OCI-LY1 (cell line): ENCODE measurements around the gene DCDC1.

Experiments
- H2AFZ ChIP-seq: fragments of 200-600 bp; sonication (generic), shearing (Covaris generic); 2 replicates; pipeline ENCODE4 v1.6.0; 2014; ENCODE audit warnings: antibody characterized with exemption, mild to moderate bottlenecking, low read length
- H3F3A ChIP-seq: fragments of 200-600 bp; sonication (generic), shearing (Covaris generic); 2 replicates; pipeline ENCODE4 v1.6.0; 2014; ENCODE audit warnings: mild to moderate bottlenecking, antibody characterized with exemption, low read length, moderate library complexity; ENCODE audit not compliant: insufficient read depth
- H3K27ac ChIP-seq: fragments of 200-600 bp; sonication (generic); 2 replicates; pipeline ENCODE4 v1.5.1; 2014; ENCODE audit warnings: low read length, mixed run types, mild to moderate bottlenecking, low read depth; ENCODE audit not compliant: poor library complexity, severe bottlenecking
- H3K27me3 ChIP-seq: fragments of 200-600 bp; sonication (generic); 2 replicates; pipeline ENCODE4 v1.6.0; 2014; ENCODE audit warnings: antibody characterized with exemption, mild to moderate bottlenecking, low read length, moderate library complexity; ENCODE audit not compliant: insufficient read depth
- H3K36me3 ChIP-seq: fragments of 200-600 bp; sonication (generic); 2 replicates; pipeline ENCODE4 v1.6.1; 2014; ENCODE audit warnings: mild to moderate bottlenecking, antibody characterized with exemption, low read length, moderate library complexity, mixed read lengths; ENCODE audit not compliant: insufficient read depth
- H3K4me1 ChIP-seq: fragments of 200-600 bp; sonication (generic); 2 replicates; pipeline ENCODE4 v1.5.1; 2014; ENCODE audit warnings: mild to moderate bottlenecking, low read length, moderate library complexity; ENCODE audit not compliant: insufficient read depth, severe bottlenecking
- H3K4me2 ChIP-seq: fragments of 200-600 bp; sonication (generic), shearing (Covaris generic); 2 replicates; pipeline ENCODE4 v1.6.1; 2014; ENCODE audit warnings: low read length
- H3K4me3 ChIP-seq: fragments of 200-600 bp; sonication (generic); 2 replicates; pipeline ENCODE4 v1.5.1; 2014; ENCODE audit warnings: low read length, low read depth, mild to moderate bottlenecking, mixed read lengths; ENCODE audit not compliant: poor library complexity, severe bottlenecking
- H3K79me2 ChIP-seq: fragments of 200-600 bp; shearing (Covaris generic); 2 replicates; pipeline ENCODE4 v1.6.1; 2016; ENCODE audit warnings: mixed run types, low read length, mixed read lengths; ENCODE audit not compliant: insufficient read depth
- H3K9ac ChIP-seq: fragments of 200-600 bp; sonication (generic), shearing (Covaris generic); 2 replicates; pipeline ENCODE4 v1.6.1; 2014; ENCODE audit warnings: mild to moderate bottlenecking, low read length, mixed read lengths
- H3K9me2 ChIP-seq: fragments of 200-600 bp; sonication (generic), shearing (Covaris generic); 2 replicates; pipeline ENCODE4 v1.6.1; 2014; ENCODE audit warnings: low read depth, mild to moderate bottlenecking, low read length, mixed read lengths
- H3K9me3 ChIP-seq: fragments of 200-600 bp; shearing (Covaris generic); 2 replicates; pipeline ENCODE4 v1.6.1; 2014; ENCODE audit warnings: low read length, mixed read lengths
- H4K20me1 ChIP-seq: fragments of 200-600 bp; sonication (generic), shearing (Covaris generic); 2 replicates; pipeline ENCODE4 v1.6.0; 2016; ENCODE audit warnings: mild to moderate bottlenecking, low read length; ENCODE audit not compliant: insufficient read depth
- CTCF ChIP-seq: fragments of 200-600 bp; sonication (generic), shearing (Covaris generic); IDR thresholded peaks from 2 replicates; pipeline ENCODE4 v1.5.1; 2017; ENCODE audit warnings: mild to moderate bottlenecking, antibody characterized with exemption, low read length, moderate library complexity, mixed read lengths
- EZH2 ChIP-seq: fragments of 200-600 bp; sonication (generic), shearing (Covaris generic); IDR thresholded peaks from 2 replicates; pipeline ENCODE4 v1.8.0; 2017; ENCODE audit warnings: borderline replicate concordance, mixed run types, mild to moderate bottlenecking, antibody characterized with exemption, low read length, moderate library complexity, mixed read lengths

The DCDC1 gene

GRCh38 chr11:31106968-31107576 is 262.5 kb downstream of the DCDC1 start:
- H3K79me2 ChIP-seq = no peaks in the 10 kb centered on the region
- no peaks in the 10 kb centered on the region for H4K20me1 ChIP-seq
- TF ChIP-seq CTCF = peak; percentile 77
- TF ChIP-seq EZH2 = no peak
- no peaks in the 10 kb centered on the region for H3K36me3 ChIP-seq
- H3K9ac ChIP-seq = no peak overlapping the region
- no peak overlapping the region for H3K4me2 ChIP-seq
- H3K9me2 ChIP-seq = no peaks in the 10 kb centered on the region
- H3K27ac ChIP-seq = no peak overlapping the region
- H3K4me3 ChIP-seq = no peak overlapping the region
- H2AFZ ChIP-seq = no peak overlapping the region
- no peaks in the 10 kb centered on the region for H3F3A ChIP-seq
- no peaks in the 10 kb centered on the region for H3K4me1 ChIP-seq
- no peaks in the 10 kb centered on the region for H3K27me3 ChIP-seq
- no peaks in the 10 kb centered on the region for H3K9me3 ChIP-seq

GRCh38 chr11:31106326-31106725 is 263.2 kb downstream of the DCDC1 start:
- H3K4me2 ChIP-seq = no peak overlapping the region
- TF ChIP-seq CTCF (no peak), EZH2 (no peak)
- no peaks in the 10 kb centered on the region for H3K4me1 ChIP-seq
- H3K36me3 ChIP-seq = no peaks in the 10 kb centered on the region
- no peaks in the 10 kb centered on the region for H4K20me1 ChIP-seq
- no peaks in the 10 kb centered on the region for H3K79me2 ChIP-seq
- no peak overlapping the region for H3K27ac ChIP-seq
- no peaks in the 10 kb centered on the region for H3K9me2 ChIP-seq
- H3K9me3 ChIP-seq = no peaks in the 10 kb centered on the region
- H3K27me3 ChIP-seq = no peaks in the 10 kb centered on the region
- H3K4me3 ChIP-seq = no peak overlapping the region
- H3F3A ChIP-seq = no peaks in the 10 kb centered on the region
- no peak overlapping the region for H3K9ac ChIP-seq
- H2AFZ ChIP-seq = no peak overlapping the region

GRCh38 chr11:31102875-31103274 is 266.7 kb downstream of the DCDC1 start:
- Histone ChIP-seq H3K4me2 (no peak overlapping the region), H3K9me2 (no peaks in the 10 kb centered on the region), H4K20me1 (no peaks in the 10 kb centered on the region), H3K27ac (no peak overlapping the region), H3K9me3 (no peaks in the 10 kb centered on the region), H3K27me3 (no peaks in the 10 kb centered on the region), H3K36me3 (no peaks in the 10 kb centered on the region), H3F3A (no peaks in the 10 kb centered on the region), H2AFZ (no peak overlapping the region), H3K4me3 (no peak overlapping the region), H3K79me2 (no peaks in the 10 kb centered on the region), H3K4me1 (no peaks in the 10 kb centered on the region), H3K9ac (no peak overlapping the region)
- no peak for TF ChIP-seq CTCF
- no peak for TF ChIP-seq EZH2
